Stimulated activated naive CD4-positive, alpha-beta T cell treated with Interleukin-2 at 50 U/mL for 16 hours (primary cell): Measurements from ENCODE around the gene CRIP1.

Experiments used
- DNase-seq: peaks from one replicate; lab custom pipeline; 2025; lab: John Stamatoyannopoulos, UW

Gene CRIP1

DNA sequence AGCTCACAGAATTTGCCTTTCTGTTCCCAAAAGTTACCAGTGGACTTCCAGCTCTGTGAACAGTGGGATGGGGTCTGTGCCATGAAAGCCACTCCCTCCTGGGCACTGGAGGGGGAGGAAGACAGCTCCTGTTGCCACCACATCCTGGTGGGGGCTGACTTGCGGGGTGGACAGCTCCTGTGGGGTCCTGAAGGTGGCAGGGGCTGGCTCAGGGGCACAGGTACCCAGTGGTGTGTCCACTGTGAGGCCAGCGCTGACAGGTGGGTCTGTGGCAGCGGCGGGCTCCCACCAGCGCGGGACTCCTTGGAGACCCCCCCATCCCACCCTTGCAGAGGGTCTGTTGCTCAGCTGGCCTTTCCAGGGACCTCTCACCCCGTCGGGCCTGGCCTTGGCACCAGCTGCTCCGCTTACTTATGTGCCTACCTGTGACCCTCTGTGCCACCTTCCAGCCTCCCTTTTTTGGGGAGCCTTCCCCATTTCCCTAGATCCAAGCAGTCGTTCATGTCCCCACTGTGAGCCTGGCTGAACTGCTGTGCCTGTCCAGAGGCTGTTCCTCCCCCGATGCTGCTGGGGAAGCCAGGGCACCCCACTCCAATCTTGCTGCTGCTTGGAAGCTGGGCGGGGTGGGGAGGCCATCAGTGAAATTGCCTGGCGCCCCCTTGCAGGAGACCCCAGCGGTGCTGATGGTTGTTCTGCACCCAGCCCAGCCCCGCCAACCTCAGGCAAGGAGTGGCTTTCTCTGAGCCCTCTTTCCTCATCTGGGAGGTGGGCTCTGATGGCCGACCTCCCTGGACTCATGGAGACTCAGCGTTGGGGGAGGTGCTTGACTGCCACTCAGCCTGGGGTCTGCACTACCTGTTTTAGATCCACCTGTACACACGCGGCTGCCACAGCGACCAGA, 6.5 kb downstream of the CRIP1 start:
- no peak for DNase-seq

DNA sequence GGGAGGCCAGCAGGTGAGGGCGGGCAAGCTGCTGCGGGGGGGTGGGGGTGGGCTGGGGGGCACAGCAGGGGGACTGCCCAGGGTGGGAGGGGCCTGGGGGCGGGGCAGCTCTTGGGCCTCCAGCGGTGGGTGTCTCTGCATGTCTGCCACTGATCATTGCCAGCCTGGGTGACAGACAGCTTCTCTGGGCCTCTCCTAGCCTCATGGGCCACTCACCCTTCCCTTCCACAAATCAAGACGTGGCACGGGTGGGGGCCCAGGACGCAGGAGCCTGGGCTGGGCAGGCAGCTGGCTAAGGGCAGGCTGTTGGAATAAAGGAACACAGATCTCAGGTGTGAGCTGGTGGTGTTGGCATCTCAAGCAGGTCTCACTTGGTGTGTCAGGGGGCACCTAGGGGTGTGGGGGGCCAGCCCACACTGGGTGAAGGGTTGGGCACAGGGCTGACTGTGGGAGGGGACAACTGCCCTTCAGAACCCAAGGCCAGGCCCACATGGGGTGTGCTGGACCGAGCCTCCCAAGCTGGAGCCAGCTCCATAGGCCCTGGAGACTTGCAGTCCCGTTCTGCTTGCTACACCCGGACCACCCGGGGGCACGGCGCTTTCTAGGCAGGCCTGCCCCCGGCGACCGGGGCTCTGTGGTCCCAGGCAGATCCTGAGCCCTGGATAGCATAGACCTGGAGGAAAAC, 7.4 kb downstream of the CRIP1 start:
- no peak for DNase-seq

DNA sequence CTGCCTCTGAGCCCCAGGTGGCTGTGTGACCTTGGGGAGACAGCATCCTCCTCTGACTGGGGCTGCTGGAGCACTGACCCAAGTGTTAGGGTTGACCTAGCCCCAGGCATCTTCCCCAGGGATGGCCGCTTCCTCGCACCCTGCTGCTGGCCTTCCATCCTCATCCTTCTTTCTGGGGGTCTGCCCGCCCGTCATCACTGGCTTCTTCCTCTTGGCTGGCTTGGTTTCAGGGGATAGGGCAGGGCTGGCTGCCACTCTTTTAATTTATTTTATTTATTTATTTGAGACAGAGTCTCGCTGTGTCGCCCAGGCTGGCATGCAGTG, 7.9 kb downstream of the CRIP1 start:
- no peak for DNase-seq

DNA sequence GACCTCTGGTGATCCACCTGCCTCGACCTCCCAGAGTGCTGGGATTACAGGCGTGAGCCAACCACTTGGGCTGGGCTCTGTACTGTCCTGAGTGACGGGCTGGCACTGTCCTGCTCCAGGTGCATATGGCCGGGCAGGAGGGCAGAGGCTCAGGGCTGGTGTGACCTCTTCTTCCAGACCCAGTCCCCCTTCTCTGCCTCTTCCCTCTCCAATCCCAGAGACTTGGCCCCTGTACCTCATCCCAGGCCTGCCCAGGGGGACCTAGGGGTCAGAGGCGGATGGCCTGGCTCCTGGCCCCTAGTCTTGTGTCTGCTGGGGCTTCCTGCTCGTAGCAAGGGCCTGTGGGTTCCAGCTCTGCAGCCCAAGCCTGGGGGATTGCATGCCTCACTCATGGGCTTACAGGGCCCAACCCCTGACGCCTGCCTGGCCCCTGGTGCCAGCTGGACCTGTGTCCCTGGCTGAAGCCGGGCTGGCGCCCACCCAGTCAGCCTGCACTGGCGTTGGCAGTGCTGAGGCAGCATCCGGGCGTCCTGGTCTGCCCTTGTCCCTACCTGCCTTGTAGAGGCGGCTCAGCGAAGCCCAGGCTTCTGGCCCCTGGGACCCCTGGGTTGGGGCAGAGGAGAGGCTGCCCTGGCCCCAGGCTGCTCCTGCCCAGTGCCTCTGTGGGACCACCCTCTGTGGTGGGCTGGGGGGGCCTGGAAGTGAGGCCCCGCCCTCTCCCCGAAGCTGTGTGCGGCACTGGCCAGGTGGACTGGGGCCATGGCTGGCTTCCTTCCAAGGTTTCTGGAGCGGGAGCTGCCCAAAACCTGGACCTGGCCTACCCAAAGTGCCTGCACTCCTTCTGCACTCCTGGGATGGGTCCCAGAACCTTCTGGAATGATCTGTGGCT, 8.7 kb downstream of the CRIP1 start:
- DNase-seq: no peak

DNA sequence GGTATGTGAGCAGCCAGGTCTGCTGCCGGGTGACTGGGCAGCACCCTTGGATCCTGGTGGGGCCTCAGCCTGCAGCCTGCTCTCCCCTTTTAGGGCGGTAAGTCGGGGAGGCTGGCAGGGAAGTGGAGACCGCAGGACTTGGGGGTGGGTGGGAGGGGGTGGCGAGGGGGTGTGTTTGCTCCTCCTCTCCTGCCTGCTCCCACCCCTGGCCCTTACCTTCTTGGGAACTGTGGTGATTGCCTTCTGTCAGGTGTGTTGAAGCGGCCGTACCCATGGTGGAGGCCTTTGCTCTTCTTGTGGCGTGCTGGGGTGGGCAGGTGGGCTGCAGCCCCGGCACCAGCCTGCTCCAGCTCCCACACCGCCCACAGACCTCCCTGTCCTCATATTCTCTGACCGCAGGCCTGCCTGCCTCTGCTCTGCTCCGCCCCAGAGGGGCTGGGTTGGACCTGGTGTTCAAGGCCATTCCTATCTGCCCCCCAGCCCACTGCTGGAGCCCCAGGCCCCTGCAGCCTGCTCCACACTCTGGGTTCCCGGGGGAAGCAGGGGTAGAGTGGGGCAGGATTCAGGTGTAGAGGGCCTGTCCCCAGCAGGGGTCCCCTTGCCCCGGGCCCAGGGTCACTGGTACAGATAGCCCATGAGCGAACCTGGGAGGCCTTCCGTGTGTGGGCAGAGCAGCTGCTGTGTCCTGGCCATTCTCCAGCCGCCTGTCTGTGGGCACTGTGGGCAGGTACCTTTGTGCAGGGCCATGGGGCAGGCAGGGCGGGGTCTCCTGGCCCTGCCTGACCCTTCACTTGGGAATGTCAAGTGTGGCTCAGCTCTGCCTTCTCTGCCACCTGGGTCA, 9.5 kb downstream of the CRIP1 start:
- no peak for DNase-seq

DNA sequence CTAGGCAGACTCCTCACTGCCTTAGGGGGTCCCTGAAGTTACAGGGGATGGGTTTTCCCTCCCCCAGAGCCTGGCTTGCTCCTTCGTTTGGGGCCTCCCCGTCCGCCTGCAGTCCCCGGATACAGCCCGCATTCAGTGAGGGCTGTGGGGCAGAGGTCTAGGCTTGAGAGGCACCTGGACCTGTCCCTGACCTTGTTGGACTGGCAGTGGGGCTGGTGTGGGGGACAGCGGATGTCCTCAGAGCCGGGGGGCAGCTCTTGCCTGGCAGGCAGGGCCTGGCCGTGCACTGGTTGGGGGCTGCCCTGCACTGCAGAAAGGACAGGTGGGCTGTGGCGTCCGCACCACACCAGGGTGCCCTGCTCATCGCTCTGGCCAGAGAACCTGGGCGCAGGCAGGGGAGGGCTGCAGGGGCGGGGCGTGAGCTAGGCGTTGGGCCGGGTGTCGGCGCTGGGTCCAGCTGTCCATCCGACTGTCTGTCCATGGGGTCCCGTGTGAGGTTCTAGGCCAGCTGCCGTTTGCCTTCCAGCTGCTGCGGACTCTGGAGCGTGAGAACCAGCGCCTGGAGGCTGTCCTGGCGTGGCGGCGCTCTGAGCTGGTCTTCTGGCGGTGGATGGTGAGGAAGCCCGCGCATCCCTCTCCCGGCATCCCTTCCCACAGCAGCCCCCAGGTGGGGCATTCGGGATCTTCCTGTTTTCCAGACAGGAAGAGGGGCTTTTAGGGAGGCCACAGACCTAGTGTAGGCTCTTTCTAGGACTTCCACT, 10.3 kb downstream of the CRIP1 start:
- no peak for DNase-seq

DNA sequence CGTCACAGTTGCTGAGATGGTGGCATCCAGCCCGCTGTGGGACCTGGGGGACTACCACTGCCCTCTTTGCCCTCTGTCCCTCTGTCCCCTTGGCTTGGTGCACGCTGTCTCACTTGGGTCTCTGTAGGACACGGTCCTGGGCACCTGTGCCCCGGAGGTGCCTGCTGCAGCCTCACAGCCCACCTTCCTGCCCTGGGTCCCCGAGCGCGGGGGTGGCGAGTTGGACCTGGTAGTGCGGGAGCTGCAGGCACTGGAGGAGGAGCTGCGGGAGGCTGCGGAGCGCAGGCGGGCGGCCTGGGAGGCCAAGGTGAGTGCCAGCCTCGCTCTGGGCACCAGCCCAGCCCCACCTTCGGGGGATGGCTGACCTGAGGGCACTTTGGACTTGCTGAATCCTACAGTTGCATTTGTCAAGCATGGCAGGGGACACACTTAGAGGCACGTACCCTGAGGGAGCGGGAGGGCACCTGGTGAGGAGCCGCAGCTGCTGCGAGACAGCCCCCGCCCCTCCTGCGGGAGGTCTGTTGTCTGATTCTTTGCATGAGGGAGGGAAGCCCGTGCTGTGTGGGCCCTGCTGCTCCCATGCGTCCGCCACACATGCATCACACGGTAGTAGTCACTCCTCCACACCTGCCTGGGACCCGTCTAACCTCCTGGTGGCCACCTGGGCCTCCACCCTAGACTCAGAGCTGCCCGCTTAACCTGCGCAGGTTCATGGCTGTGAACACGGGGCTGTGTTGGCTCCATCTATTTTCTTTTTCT, 11.2 kb downstream of the CRIP1 start:
- DNase-seq: no peak

DNA sequence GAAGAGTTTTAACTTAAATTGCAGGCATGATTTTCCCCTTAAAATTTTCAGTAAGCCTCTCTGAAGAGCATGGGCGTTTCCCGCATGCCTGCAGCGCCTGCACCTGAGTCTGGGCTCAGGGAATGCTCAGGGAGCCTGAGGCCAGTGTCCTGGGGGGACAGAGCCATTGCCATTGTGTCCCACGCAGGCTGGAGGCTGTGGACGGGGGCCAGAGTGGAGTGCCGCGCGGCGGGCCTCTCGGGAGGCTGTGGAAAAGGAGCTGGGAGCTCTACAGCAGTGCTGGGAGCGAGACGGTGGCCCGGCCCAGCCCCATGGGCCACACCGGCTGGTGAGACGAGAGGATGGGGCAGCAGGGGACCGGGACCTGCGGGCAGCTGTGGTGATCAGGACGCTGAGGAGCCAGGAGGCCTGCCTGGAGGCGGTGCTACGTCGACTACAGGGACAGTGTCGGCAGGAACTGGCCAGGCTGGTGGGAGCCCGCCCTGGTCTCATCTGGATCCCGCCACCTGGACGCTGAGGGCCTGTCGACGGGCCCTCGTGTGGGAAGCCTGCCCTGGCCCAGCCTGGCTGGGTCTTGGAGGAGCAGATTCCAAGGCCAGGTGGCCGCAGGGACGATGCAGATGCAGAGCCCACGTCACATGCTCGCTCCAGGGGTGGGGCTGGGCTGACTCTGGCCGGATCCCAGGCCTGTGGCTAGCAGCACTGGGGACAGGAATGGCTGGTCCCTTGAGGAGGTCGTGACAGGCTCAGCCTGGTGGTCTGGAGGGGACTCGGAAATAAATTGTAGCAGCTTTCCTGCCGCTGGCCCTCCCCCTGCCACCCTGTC, 12.0 kb downstream of the CRIP1 start:
- DNase-seq: no peak

DNA sequence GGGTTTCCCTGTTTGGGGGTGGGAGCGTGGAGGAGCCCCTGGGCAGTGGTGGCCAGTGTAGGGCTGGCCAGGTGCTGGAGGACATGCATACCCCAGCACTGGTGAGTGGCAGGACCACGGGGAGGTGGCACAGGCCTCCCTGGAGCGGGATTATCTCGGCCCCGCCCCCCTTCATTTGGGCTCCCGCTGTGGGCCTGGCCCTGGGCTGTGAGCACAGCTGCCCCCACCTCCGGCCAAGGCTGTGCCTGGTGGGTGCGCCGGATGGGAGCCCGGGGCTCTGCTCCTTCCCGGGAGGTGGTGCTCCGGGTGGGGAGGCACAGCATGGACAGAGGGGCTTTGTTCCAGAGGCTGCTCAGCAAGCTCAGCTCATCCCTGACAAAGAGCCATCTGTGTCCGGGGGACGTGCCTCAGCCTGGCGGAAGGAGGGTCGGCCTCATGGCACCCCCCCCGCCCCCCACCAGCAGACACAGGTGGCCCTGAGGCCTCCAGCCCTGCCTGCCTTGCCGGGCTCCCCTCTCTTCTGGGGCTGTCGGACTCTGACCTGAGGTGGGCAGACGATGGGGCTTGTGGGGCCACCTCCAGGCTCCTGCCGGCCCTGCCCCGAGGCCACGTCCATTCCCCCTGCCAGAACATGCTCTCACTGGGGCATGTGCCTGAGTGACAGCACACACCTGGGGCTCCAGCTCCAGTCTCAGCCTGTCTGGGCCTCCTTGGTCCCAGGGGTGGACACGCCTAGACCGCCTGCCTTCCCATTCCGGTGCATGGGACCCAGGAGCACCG, 12.8 kb downstream of the CRIP1 start:
- no peak for DNase-seq

DNA sequence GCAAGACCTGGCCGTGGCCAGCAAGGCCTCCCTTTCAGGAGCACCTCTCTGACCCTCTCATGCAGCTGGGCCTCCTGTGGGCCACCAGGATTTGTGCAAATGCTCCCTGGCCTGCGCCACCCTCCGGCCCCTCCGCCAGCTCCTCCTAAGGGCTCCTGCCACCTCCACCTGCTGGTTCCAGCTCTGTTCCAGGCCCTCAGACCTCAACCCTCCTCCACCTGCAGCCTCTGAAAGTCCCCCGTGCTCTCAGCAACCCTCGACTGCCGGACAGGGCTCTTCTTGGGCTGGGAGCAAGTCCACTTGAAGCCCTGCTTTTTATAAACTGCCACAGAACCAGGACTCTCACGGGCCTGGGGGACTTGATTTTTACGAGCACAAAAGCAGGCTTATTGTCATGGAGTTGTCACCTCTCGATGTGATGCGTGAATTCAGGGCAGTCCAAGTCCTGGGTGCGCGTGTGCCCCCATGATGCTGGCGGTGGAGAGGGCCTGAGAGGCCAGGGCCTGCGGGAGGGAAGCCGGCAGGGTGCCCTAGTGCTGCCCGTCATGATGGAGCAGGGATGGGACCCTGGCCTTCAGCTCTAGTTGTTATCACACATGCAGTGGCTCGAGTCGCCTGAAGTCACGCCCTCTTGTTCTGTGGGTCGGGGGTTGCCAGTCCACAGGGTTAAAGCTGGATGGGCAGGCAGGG, 13.5 kb downstream of the CRIP1 start:
- DNase-seq: no peak

DNA sequence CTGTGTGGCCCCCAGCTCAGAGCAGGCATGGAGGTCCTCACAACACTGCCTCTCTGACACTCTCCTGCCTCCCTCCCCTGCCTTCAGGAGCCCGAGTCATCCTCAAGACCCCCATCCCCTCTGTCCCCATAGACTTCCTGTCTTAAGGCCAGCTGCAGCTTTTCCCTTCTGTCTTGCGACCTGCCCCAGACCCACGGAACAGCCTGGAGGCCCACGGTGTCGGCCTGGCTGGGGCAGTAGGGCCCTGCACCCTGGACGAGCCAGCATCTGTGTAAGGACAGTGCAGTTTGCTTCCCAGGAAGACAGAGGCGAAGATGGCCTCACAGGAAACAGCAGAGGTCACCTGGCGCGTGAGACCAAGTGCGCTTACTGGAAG, 14.0 kb downstream of the CRIP1 start:
- DNase-seq: no peak

DNA sequence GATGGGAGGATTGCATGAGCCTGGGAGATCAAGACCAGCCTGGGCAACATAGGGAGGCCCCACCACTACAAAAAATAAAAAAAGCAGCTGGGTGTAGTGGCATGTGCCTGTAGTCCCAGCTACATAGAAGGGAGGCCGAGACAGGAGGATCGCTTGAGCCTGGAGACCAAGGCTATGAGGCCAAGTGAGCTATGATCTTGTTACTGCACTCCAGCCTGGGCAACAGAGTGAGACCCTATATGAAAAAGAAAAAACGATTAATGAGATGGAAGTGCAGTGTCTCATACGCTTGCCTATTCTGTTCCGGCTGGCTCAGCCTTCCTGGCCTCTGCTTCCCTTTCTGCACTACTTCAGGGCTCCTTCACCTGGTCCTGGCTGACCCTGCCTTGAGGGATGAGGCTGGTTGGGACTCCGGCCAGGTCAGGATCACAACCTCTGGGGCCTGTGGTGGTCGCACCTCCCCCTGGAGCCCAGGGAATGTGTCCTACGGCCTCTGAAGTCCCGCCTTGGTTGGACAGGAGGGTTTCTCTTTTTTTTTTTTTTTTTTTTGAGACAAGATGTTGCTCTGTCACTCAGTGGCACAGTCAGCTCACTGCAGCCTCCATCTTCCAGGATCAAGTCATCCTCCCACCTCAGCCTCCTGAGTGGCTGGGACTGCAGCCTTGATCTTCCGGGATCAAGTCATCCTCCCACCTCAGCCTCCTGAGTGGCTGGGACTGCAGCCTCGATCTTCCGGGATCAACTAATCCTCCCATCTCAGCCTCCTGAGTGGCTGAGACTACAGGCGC, 15.0 kb downstream of the CRIP1 start:
- no peak for DNase-seq

DNA sequence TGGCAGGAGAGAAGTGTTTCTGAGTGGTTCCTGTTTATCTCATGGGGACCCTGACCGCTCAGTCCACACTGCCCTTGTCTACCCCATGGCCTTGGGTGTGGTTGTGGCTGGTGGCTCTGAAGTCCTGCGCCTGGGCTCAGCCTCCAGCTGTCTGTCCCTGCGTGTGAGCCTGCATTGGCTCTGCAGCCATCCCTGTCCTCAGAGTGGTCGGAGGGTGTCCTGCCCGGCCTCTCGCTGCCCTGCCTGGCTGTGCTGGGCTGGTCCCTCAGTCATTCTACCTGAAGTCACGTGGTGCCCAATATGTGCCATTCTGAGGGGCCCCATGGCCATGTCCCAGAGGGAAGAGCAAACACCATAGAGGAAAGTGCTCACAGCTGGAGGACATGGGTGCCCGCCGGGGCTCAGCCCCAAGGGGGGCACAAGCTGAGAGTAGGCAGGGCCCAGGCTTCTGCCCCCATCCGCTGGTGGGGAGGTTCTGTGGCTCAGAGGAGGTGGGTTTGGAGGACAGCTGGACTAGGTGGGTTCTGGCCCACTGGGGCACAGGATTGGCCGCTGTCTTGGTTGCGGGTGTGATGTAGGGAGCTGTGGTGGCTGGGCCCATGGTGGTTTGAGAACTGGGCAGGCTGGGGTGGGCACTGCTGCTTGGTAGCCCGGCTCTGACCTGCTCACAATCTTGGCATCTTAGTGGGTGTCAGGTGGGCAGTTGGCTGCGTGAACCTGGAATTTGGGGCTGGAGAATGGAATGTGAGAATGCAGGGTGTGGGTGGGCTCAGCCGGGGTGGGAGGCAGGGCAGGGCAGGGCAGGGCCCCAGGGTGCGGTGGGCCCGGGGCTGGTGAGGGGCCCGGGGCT, 16.0 kb downstream of the CRIP1 start:
- no peak for DNase-seq

DNA sequence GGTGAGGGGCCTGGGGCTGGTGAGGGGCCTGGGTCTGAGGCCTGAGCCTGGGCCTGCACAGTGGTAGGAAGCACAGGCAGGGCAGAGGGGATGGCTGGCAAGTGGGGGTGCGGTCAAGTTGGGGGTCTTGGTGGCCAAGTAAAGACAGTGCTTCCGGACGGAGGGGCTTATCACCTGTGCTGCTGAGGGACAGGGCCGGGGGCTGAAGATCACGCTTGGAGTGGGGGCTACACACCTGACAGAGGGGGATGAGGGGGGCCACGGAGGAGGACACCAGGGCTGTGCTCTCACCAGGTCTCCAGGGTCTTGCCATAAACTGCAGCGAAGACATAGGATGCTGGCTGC, 16.6 kb downstream of the CRIP1 start:
- no peak for DNase-seq

DNA sequence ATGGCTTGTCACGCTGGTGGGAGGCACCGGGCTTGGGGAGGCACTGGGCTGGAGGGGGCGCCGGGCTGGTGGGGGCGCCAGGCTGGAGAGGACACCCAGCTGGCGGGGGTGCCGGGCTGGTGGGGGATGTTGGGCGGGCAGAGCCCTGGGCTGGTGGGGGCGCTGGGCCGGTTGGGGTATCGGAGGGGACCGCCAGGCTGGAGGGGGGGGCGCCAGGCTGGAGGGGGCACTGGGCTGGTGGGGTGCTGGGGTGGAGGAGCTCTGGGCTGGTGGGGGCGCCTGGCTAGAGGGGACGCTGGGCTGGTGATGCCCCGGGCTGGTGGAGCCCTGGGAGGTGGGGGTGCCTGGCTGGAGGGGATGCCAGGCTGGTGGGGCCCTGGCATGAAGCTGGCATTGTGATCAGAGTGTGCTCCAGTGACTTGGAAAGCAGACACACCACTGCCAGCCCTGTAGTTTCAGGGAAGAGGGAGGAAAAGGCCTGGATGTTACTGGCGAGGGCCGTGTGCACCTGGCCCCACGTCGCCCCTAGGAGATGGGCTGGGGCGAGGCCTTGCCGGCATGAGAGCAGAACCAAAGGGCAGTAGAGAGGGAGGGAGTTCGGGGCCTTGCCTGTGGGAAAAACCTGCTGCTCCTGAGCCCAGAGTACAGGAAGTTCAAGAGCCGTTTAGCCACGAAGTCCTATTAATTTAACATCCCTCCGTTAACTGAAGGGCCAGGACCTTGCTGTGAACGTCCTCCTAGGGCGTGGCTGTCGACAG, 17.4 kb downstream of the CRIP1 start:
- no peak for DNase-seq

DNA sequence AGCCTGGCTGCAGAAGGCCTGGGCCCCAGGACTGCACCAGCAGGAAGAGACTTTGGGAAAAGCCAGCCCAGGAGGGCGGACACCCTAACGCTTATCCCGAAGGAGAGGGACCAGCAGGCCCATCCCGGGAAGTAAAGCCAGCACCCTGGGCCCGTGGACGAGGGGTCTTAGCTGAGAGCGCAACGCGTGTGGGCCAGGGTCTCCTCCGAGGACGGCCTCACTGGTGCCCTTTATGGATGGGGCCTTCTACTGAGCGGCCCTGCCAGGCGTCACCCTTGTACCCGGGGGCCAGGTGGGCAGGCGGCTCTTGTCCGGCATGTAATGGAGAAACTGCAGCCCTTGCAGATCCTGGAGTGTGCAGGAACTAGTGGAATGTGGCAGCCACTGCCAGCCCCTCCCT, 18.4 kb downstream of the CRIP1 start:
- no peak for DNase-seq
